Stimulated activated memory B cell treated with anti-CD40 and anti-IgM and Interleukin-4, amounts not matched to agents 10 μg/mL and 1 μg/mL and 100 μg/mL, for 72 hours (primary cell): ENCODE results near the gene WHRN.

ENCODE experiments used
- ATAC-seq: fragments of 150-1000 bp; cut with Tn5 transposase; 2 replicates; pipeline ENCODE4 v1.10.0; 2021
- H3K27ac Mint-ChIP-seq: one replicate; pipeline ENCODE4 v1.8.0; 2022; ENCODE audit warnings: mild to moderate bottlenecking, mixed read lengths
- H3K27me3 Mint-ChIP-seq: one replicate; pipeline ENCODE4 v1.8.0; 2022; ENCODE audit warnings: mixed read lengths
- H3K36me3 Mint-ChIP-seq: one replicate; pipeline ENCODE4 v1.8.0; 2022; ENCODE audit warnings: mixed read lengths
- H3K4me1 Mint-ChIP-seq: one replicate; pipeline ENCODE4 v1.8.0; 2022; ENCODE audit warnings: mixed read lengths
- H3K4me3 Mint-ChIP-seq: one replicate; pipeline ENCODE4 v1.8.0; 2022; ENCODE audit warnings: mild to moderate bottlenecking, moderate library complexity, mixed read lengths
- H3K9me3 Mint-ChIP-seq: one replicate; pipeline ENCODE4 v1.8.0; 2022; ENCODE audit warnings: mixed read lengths

WHRN gene

GRCh38 chr9:114421147-114421546, 84.1 kb downstream of the WHRN start:
- H3K4me1 Mint-ChIP-seq, result peaks cover 6% of the 10 kb centered on the region
- ATAC-seq, result no peak
- no peak overlapping the region for H3K27ac Mint-ChIP-seq
- H3K27me3 Mint-ChIP-seq, result no peaks in the 10 kb centered on the region
- H3K36me3 Mint-ChIP-seq, result peaks cover 66% of the 10 kb centered on the region
- H3K9me3 Mint-ChIP-seq, result no peaks in the 10 kb centered on the region
- no peak overlapping the region for H3K4me3 Mint-ChIP-seq

GRCh38 chr9:114419796-114420195, 85.5 kb downstream of the WHRN start:
- no peaks in the 10 kb centered on the region for H3K27me3 Mint-ChIP-seq
- ATAC-seq, result no peak
- H3K4me3 Mint-ChIP-seq, result no peak overlapping the region
- no peaks in the 10 kb centered on the region for H3K9me3 Mint-ChIP-seq
- H3K27ac Mint-ChIP-seq, result no peak overlapping the region
- peaks cover 6% of the 10 kb centered on the region for H3K4me1 Mint-ChIP-seq
- peaks cover 62% of the 10 kb centered on the region for H3K36me3 Mint-ChIP-seq

GRCh38 chr9:114418053-114418452, 87.2 kb downstream of the WHRN start:
- Mint-ChIP-seq H3K27ac (no peak overlapping the region), H3K4me1 (peaks cover 6% of the 10 kb centered on the region)
- no peak for ATAC-seq

GRCh38 chr9:114417511-114417910, 87.8 kb downstream of the WHRN start:
- no peak for ATAC-seq
- peaks cover 41% of the 10 kb centered on the region for H3K36me3 Mint-ChIP-seq

More at GRCh38 chr9:114418053-114418452, 87.2 kb downstream of the WHRN start:
- peaks cover 45% of the 10 kb centered on the region for H3K36me3 Mint-ChIP-seq
- H3K9me3 Mint-ChIP-seq, result no peaks in the 10 kb centered on the region
- no peak overlapping the region for H3K4me3 Mint-ChIP-seq
- H3K27me3 Mint-ChIP-seq, result no peaks in the 10 kb centered on the region

GRCh38 chr9:114416906-114417305, 88.4 kb downstream of the WHRN start:
- no peaks in the 10 kb centered on the region for H3K27me3 Mint-ChIP-seq
- H3K9me3 Mint-ChIP-seq, result no peaks in the 10 kb centered on the region
- peaks cover 37% of the 10 kb centered on the region for H3K36me3 Mint-ChIP-seq
- H3K4me1 Mint-ChIP-seq, result peaks cover 6% of the 10 kb centered on the region
- no peak overlapping the region for H3K27ac Mint-ChIP-seq
- no peak overlapping the region for H3K4me3 Mint-ChIP-seq
- no peak for ATAC-seq

More at GRCh38 chr9:114417511-114417910, 87.8 kb downstream of the WHRN start:
- H3K4me3 Mint-ChIP-seq, result no peak overlapping the region
- H3K27me3 Mint-ChIP-seq, result no peaks in the 10 kb centered on the region
- H3K9me3 Mint-ChIP-seq, result no peaks in the 10 kb centered on the region
- peaks cover 6% of the 10 kb centered on the region for H3K4me1 Mint-ChIP-seq
- H3K27ac Mint-ChIP-seq, result no peak overlapping the region

GRCh38 chr9:114416290-114416689, 89.0 kb downstream of the WHRN start:
- no peak overlapping the region for H3K27ac Mint-ChIP-seq
- H3K27me3 Mint-ChIP-seq, result no peaks in the 10 kb centered on the region
- ATAC-seq, result no peak
- H3K4me3 Mint-ChIP-seq, result no peak overlapping the region
- H3K4me1 Mint-ChIP-seq, result peaks cover 6% of the 10 kb centered on the region
- peaks cover 35% of the 10 kb centered on the region for H3K36me3 Mint-ChIP-seq
- no peaks in the 10 kb centered on the region for H3K9me3 Mint-ChIP-seq

GRCh38 chr9:114414346-114414745, 90.9 kb downstream of the WHRN start:
- ATAC-seq, result no peak
- Mint-ChIP-seq H3K4me1 (peaks cover 13% of the 10 kb centered on the region), H3K4me3 (no peak overlapping the region), H3K27ac (no peak overlapping the region), H3K36me3 (peaks cover 30% of the 10 kb centered on the region), H3K9me3 (no peaks in the 10 kb centered on the region), H3K27me3 (no peaks in the 10 kb centered on the region)

- H3K9me3 Mint-ChIP-seq, result no peaks in the 10 kb centered on the region
- no peak overlapping the region for H3K4me3 Mint-ChIP-seq
- peaks cover 17% of the 10 kb centered on the region for H3K4me1 Mint-ChIP-seq
- no peaks in the 10 kb centered on the region for H3K27me3 Mint-ChIP-seq
- H3K27ac Mint-ChIP-seq, result no peak overlapping the region
- peaks cover 25% of the 10 kb centered on the region for H3K36me3 Mint-ChIP-seq
- no peak for ATAC-seq
Observed at GRCh38 chr9:114413861-114414301, 91.4 kb downstream of the WHRN start.

GRCh38 chr9:114412048-114412683, 93.1 kb downstream of the WHRN start:
- no peaks in the 10 kb centered on the region for H3K9me3 Mint-ChIP-seq
- no peaks in the 10 kb centered on the region for H3K27me3 Mint-ChIP-seq
- H3K4me1 Mint-ChIP-seq, result peaks cover 17% of the 10 kb centered on the region
- ATAC-seq, result no peak
- no peak overlapping the region for H3K4me3 Mint-ChIP-seq
- peaks cover 10% of the 10 kb centered on the region for H3K36me3 Mint-ChIP-seq
- no peak overlapping the region for H3K27ac Mint-ChIP-seq

GRCh38 chr9:114411452-114411851, 93.8 kb downstream of the WHRN start:
- ATAC-seq, result no peak
- peaks cover 14% of the 10 kb centered on the region for H3K4me1 Mint-ChIP-seq
- no peak overlapping the region for H3K27ac Mint-ChIP-seq
- H3K9me3 Mint-ChIP-seq, result no peaks in the 10 kb centered on the region
- H3K36me3 Mint-ChIP-seq, result peaks cover 5% of the 10 kb centered on the region
- no peaks in the 10 kb centered on the region for H3K27me3 Mint-ChIP-seq
- no peak overlapping the region for H3K4me3 Mint-ChIP-seq

- ATAC-seq, result no peak
- no peaks in the 10 kb centered on the region for H3K9me3 Mint-ChIP-seq
Observed at GRCh38 chr9:114410910-114411309, 94.4 kb downstream of the WHRN start.

GRCh38 chr9:114409842-114410241, 95.4 kb downstream of the WHRN start:
- H3K4me1 Mint-ChIP-seq, result peaks cover 18% of the 10 kb centered on the region
- no peak overlapping the region for H3K27ac Mint-ChIP-seq

More at GRCh38 chr9:114410910-114411309, 94.4 kb downstream of the WHRN start:
- no peak overlapping the region for H3K27ac Mint-ChIP-seq
- no peak overlapping the region for H3K4me3 Mint-ChIP-seq
- H3K27me3 Mint-ChIP-seq, result no peaks in the 10 kb centered on the region
- peaks cover 6% of the 10 kb centered on the region for H3K36me3 Mint-ChIP-seq
- peaks cover 11% of the 10 kb centered on the region for H3K4me1 Mint-ChIP-seq

GRCh38 chr9:114409103-114409780, 96.0 kb downstream of the WHRN start:
- Mint-ChIP-seq H3K4me3 (no peak overlapping the region), H3K27ac (no peak overlapping the region), H3K36me3 (peaks cover 6% of the 10 kb centered on the region), H3K4me1 (peaks cover 18% of the 10 kb centered on the region), H3K27me3 (no peaks in the 10 kb centered on the region), H3K9me3 (no peaks in the 10 kb centered on the region)
- no peak for ATAC-seq

More at GRCh38 chr9:114409842-114410241, 95.4 kb downstream of the WHRN start:
- no peak for ATAC-seq
- no peak overlapping the region for H3K4me3 Mint-ChIP-seq
- H3K9me3 Mint-ChIP-seq, result no peaks in the 10 kb centered on the region
- H3K27me3 Mint-ChIP-seq, result no peaks in the 10 kb centered on the region
- H3K36me3 Mint-ChIP-seq, result peaks cover 6% of the 10 kb centered on the region

GRCh38 chr9:114408645-114409044, 96.6 kb downstream of the WHRN start:
- Mint-ChIP-seq H3K4me3 (no peak overlapping the region), H3K27me3 (no peaks in the 10 kb centered on the region), H3K9me3 (no peaks in the 10 kb centered on the region), H3K36me3 (peaks cover 6% of the 10 kb centered on the region), H3K4me1 (peaks cover 18% of the 10 kb centered on the region), H3K27ac (no peak overlapping the region)
- ATAC-seq, result no peak

- peaks cover 18% of the 10 kb centered on the region for H3K4me1 Mint-ChIP-seq
- no peak overlapping the region for H3K27ac Mint-ChIP-seq
- H3K9me3 Mint-ChIP-seq, result no peaks in the 10 kb centered on the region
- H3K36me3 Mint-ChIP-seq, result peaks cover 6% of the 10 kb centered on the region
- no peak for ATAC-seq
- H3K4me3 Mint-ChIP-seq, result no peak overlapping the region
- H3K27me3 Mint-ChIP-seq, result no peaks in the 10 kb centered on the region
Observed at GRCh38 chr9:114407889-114408288, 97.4 kb downstream of the WHRN start.

- no peak overlapping the region for H3K27ac Mint-ChIP-seq
Observed at GRCh38 chr9:114406441-114406840, 98.8 kb downstream of the WHRN start.

More at GRCh38 chr9:114406441-114406840, 98.8 kb downstream of the WHRN start:
- Mint-ChIP-seq H3K36me3 (peaks cover 6% of the 10 kb centered on the region), H3K27me3 (no peaks in the 10 kb centered on the region), H3K4me3 (no peak overlapping the region), H3K9me3 (no peaks in the 10 kb centered on the region), H3K4me1 (peaks cover 18% of the 10 kb centered on the region)
- ATAC-seq, result no peak
